K562 (cell line): ENCODE measurements around the gene SNX10. TPM values are rescaled to one million over a fixed set of nuclear protein-coding genes. Genes with fewer than 3 reads are reported as not detected.

Source experiments
- GATAD2B ChIP-seq: fragments of 450-650 bp; IDR thresholded peaks from 2 replicates; pipeline ENCODE4 v1.6.1; 2017; ENCODE audit warnings: mild to moderate bottlenecking, borderline replicate concordance
- HDAC1 ChIP-seq, 2 experiments: fragments of 450-650 bp; IDR thresholded peaks; 2 replicates each; pipeline ENCODE4 v1.6.1; 2016 to 2017; ENCODE audit warnings: inconsistent platforms in 1 of 2, mild to moderate bottlenecking in 1 of 2, moderate library complexity in 1 of 2
- NFIC ChIP-seq: fragments of 450-650 bp; IDR thresholded peaks from 2 replicates; pipeline ENCODE4 v1.6.1; 2017; ENCODE audit warnings: mild to moderate bottlenecking, inconsistent platforms
- SMARCE1 ChIP-seq: fragments of 450-650 bp; IDR thresholded peaks from 2 replicates; pipeline ENCODE4 v1.7.1; 2016; ENCODE audit warnings: mild to moderate bottlenecking
- SRF ChIP-seq, 2 experiments: fragments of 250-450, 450-650 bp in 1 of 2; sonication (Bioruptor Pico) in 1 of 2; sonication (generic) in 1 of 2; formaldehyde crosslinking; IDR thresholded peaks; 2 replicates each; pipeline versions ENCODE4 v1.5.0 to v1.5.1; 2020 to 2022; ENCODE audit warnings: mild to moderate bottlenecking in 1 of 2, missing genetic modification reagents in 1 of 2
- U2AF1 ChIP-seq: fragments of 200-400 bp; formaldehyde crosslinking; optimal IDR thresholded peaks from 2 replicates; pipeline ENCODE3; 2017; ENCODE audit warnings: mild to moderate bottlenecking, low read depth, low read length, moderate library complexity
- ZBTB2 ChIP-seq: fragments of 450-650 bp; IDR thresholded peaks from 2 replicates; pipeline ENCODE4 v1.6.1; 2016; ENCODE audit warnings: antibody characterized with exemption
- ZBTB40 ChIP-seq, 2 experiments: fragments of 450-650 bp in 1 of 2; sonication (generic) in 1 of 2; formaldehyde crosslinking in 1 of 2; IDR thresholded peaks; 2 replicates each; pipeline versions ENCODE4 v1.7.1 to v1.9.0; 2016 to 2022; ENCODE audit warnings: inconsistent platforms in 1 of 2, mild to moderate bottlenecking in 1 of 2, missing genetic modification reagents in 1 of 2
- ZBTB8A ChIP-seq: fragments of 450-650 bp; IDR thresholded peaks from 2 replicates; pipeline ENCODE4 v1.6.1; 2018; ENCODE audit warnings: mild to moderate bottlenecking, moderate library complexity; ENCODE audit not compliant: partially characterized antibody
- ZNF395 ChIP-seq: fragments of 200-800 bp; sonication (Bioruptor generic); IDR thresholded peaks from 2 replicates; pipeline ENCODE4 v1.6.1; 2017; ENCODE audit warnings: missing genetic modification characterization, missing compliant biosample characterization
- ZNF695 ChIP-seq: fragments of 450-650 bp; formaldehyde crosslinking; IDR thresholded peaks from 2 replicates; pipeline ENCODE4 v1.4.0; 2020; ENCODE audit warnings: mild to moderate bottlenecking, moderate library complexity
- polyA plus RNA-seq, 8 experiments: library from polyadenylated mRNA; depleted of rRNA in 4 of 8; stranded (reverse) in 5 of 8; unstranded in 3 of 8; fragments of >200 nt; fragmentation: Nextera tagmentation in 2 of 8; fragmentation: Illumina TruSeq in 1 of 8; extraction: Ambion mirVana in 2 of 8; extraction: Trizol in 1 of 8; gene quantifications; 2 replicates each; pipeline versions ENCODE4 v1.2.1 to v1.2.3, GENCODE V29; 2011 to 2014; ENCODE audit warnings: inconsistent platforms in 1 of 8, missing spikeins in 1 of 8
- total RNA-seq, 7 experiments: library from RNA; depleted of rRNA in 6 of 7; stranded (reverse); fragments of >200 nt in 6 of 7; fragmentation: Illumina TruSeq in 2 of 7; extraction: Trizol in 2 of 7; gene quantifications; 2 replicates each; pipeline versions ENCODE4 v1.2.1 to v1.2.3, GENCODE V29; 2011 to 2021; ENCODE audit warnings: low replicate concordance in 1 of 7

Gene SNX10
- total and polyA plus RNA-seq, 9 of the 15 experiments (the other 6 are each of a cell fraction or from before 2014, with no cell fraction given) = 6.9 to 16.5 (median 11.5) TPM

GRCh38 chr7:26397796-26398426, 106.2 kb downstream of the SNX10 start (continued):
- TF ChIP-seq ZBTB40 (IDR thresholded peaks at IDR 0.05) (no peak), ZBTB40 (CRISPR knock-in tag; IDR thresholded peaks at IDR 0.05) (no peak), U2AF1 (peak; percentile 77), ZBTB2 (peak; percentile 81; the same call in 1 of the 2 replicates), HDAC1 (IDR thresholded peaks at IDR 0.05) (peak in 1 of 2 experiments; percentile 58; a peak in 1 of 4 replicates), ZNF695 (CRISPR knock-in tag) (no peak), SMARCE1 (no peak), SRF (CRISPR knock-in tag; IDR thresholded peaks at IDR 0.05) (no peak), ZBTB8A (no peak), NFIC (peak; percentile 42; the same call in 1 of the 2 replicates), GATAD2B (peak; percentile 95; the same call in 1 of the 2 replicates), ZNF395 (CRISPR knock-in tag) (peak; percentile 16; the same call in 1 of the 2 replicates)
- TF ChIP-seq, all 486 proteins: peak for 17
